GM12891 (cell line): ENCODE measurements around the gene GFPT2.

Experiments used
- DNase-seq: peaks from one replicate; pipeline ENCODE4 v3.0.0; 2011; ENCODE audit warnings: low spot score; ENCODE audit not compliant: insufficient read length
- FAIRE-seq: peaks from 2 replicates; lab custom pipeline; 2011; peaks lifted over from hg19 to GRCh38; lab: Jason Lieb, UNC
- PAX5 ChIP-seq: IDR thresholded peaks from 2 replicates; pipeline ENCODE4 v1.6.1; 2011; ENCODE audit warnings: low read length, moderate library complexity, mild to moderate bottlenecking; ENCODE audit not compliant: insufficient read depth, severe bottlenecking
- POLR2A ChIP-seq: IDR thresholded peaks from 2 replicates; pipeline ENCODE4 v1.6.1; 2011; ENCODE audit warnings: low read depth, low read length, control low read depth
- POLR2AphosphoS5 ChIP-seq: IDR thresholded peaks from 2 replicates; pipeline ENCODE4 v1.6.1; 2011; ENCODE audit warnings: low read depth, low read length, control low read depth
- POU2F2 ChIP-seq: IDR thresholded peaks from 2 replicates; pipeline ENCODE4 v1.6.1; 2011; ENCODE audit warnings: low read depth, mild to moderate bottlenecking, control low read depth, low read length, moderate library complexity
- SPI1 ChIP-seq: IDR thresholded peaks from 2 replicates; pipeline ENCODE4 v1.6.1; 2011; ENCODE audit warnings: low read depth, low read length, control low read depth
- TAF1 ChIP-seq: IDR thresholded peaks from 2 replicates; pipeline ENCODE4 v1.6.1; 2011; ENCODE audit warnings: low read depth, low read length, control low read depth

GFPT2 gene

GRCh38 chr5:180318456-180319089 lies 34.6 kb downstream of the GFPT2 start:
- no peak for DNase-seq
- no peak for FAIRE-seq
- TF ChIP-seq SPI1: no peak
- no peak for TF ChIP-seq POLR2AphosphoS5
- TF ChIP-seq POU2F2: no peak
- TF ChIP-seq POLR2A: no peak
- no peak for TF ChIP-seq TAF1
- TF ChIP-seq PAX5: no peak

- no peak for DNase-seq
- FAIRE-seq: no peak
- TF ChIP-seq SPI1: no peak
- TF ChIP-seq POLR2AphosphoS5: no peak
- TF ChIP-seq TAF1: no peak
- no peak for TF ChIP-seq POLR2A
- TF ChIP-seq PAX5: no peak
- TF ChIP-seq POU2F2: no peak
Observed at GRCh38 chr5:180316586-180316985, 36.5 kb downstream of the GFPT2 start.

GRCh38 chr5:180315762-180316212 lies 37.3 kb downstream of the GFPT2 start:
- FAIRE-seq: peak; percentile 76

GRCh38 chr5:180313677-180314505 lies 39.2 kb downstream of the GFPT2 start:
- TF ChIP-seq POLR2AphosphoS5: no peak
- no peak for TF ChIP-seq POU2F2
- no peak for TF ChIP-seq PAX5
- TF ChIP-seq TAF1: no peak
- TF ChIP-seq POLR2A: no peak
- TF ChIP-seq SPI1: no peak
- no peak for FAIRE-seq
- no peak for DNase-seq

More at GRCh38 chr5:180315762-180316212, 37.3 kb downstream of the GFPT2 start:
- TF ChIP-seq SPI1 (no peak), POLR2AphosphoS5 (no peak), PAX5 (no peak), TAF1 (no peak), POLR2A (no peak), POU2F2 (no peak)
- DNase-seq: peak; percentile 68

GRCh38 chr5:180311216-180311615 lies 41.9 kb downstream of the GFPT2 start:
- FAIRE-seq: no peak
- TF ChIP-seq POU2F2: no peak
- TF ChIP-seq TAF1: no peak
- no peak for TF ChIP-seq SPI1
- no peak for TF ChIP-seq PAX5
- no peak for TF ChIP-seq POLR2A
- DNase-seq: no peak

- TF ChIP-seq POU2F2 (no peak), PAX5 (no peak), SPI1 (no peak), TAF1 (no peak), POLR2A (no peak), POLR2AphosphoS5 (no peak)
- DNase-seq: no peak
- FAIRE-seq: no peak
Observed at GRCh38 chr5:180306796-180307195, 46.3 kb downstream of the GFPT2 start.

GRCh38 chr5:180305481-180305880 lies 47.7 kb downstream of the GFPT2 start:
- FAIRE-seq: no peak
- DNase-seq: no peak
- TF ChIP-seq SPI1 (no peak), POLR2AphosphoS5 (no peak), PAX5 (no peak), POLR2A (no peak), TAF1 (no peak), POU2F2 (no peak)

- TF ChIP-seq POLR2A: no peak
- TF ChIP-seq POU2F2: no peak
- TF ChIP-seq PAX5: no peak
- TF ChIP-seq POLR2AphosphoS5: no peak
- TF ChIP-seq TAF1: no peak
- TF ChIP-seq SPI1: no peak
- FAIRE-seq: no peak
Observed at GRCh38 chr5:180304431-180305375, 48.4 kb downstream of the GFPT2 start.

More at GRCh38 chr5:180304431-180305375, 48.4 kb downstream of the GFPT2 start:
- no peak for DNase-seq
